HL-60/S4 treated with phorbol 12-myristate 13-acetate at 8.2 ng/mL for 4 days and 3 days (cell line): ENCODE results near the gene RRAGC.

Source experiments
- in situ Hi-C: fragments of 300-500 bp; cut with MboI; formaldehyde crosslinking; loops from 2 replicates; pipeline ENCODE4 v1.15.0; 2022; ENCODE audit warnings: low sequenced_read_pairs

RRAGC gene

DNA sequence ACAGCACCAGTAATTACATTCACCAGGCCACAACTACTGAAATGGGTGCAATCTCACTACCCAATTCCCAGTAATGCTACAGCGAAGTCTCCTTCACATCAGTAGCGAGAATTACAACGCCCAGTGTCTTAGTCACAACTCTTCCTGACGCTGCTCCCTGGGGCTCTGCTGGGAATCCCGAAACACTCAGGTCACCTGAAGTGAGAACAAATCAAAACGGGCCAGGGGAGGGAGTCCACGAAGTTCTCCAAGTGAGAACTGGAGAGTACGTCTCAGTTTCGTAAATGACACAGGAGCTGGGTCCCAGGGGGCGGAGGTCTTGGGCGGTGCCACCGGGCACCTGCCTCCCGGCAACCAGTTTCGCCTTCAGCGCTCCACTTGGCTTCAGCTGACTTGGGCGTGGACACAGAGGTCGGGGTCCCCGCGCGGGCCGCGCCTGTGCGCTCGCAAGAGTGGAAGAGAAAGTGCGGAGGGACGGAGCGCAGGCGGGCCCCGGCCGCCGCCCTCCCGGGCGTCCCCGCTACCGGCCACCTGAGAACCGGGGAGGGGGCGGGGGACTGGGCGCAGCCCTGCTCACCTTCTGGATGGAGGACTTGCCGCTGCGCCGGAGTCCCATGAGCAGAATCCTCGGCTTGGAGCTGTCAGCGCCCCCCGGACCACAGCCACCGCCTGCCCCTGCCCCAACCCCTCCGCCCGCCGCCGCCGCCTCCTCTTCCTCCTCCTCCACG is 575 bp downstream of the RRAGC start:
- in situ Hi-C loops = no loop called here

DNA sequence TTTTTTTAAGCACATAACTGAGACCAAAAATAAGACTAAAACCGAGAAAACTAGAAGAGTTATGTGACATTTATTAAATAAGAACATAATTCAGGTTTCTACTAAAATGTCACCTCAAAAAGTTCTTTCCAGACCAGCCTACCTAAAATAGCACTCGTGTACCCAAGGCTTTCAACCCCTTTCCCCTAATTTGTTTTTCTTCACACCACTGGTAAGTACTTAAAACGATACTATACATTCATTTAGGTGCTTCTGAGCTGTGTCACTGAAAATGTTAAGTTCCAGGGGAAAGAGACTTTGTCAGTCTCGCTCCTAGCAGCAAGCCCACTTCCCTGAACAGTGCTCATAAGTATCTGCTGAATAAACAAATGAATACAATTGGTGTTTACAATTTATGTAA is 6.8 kb downstream of the RRAGC start:
- in situ Hi-C loops = no loop called here

GRCh38 chr1:38848071-38848470 is 11.5 kb downstream of the RRAGC start:
- in situ Hi-C loops = loop anchor here (25.0 kb wide), 1 partner anchor 836 kb away; the partner anchor contains the start of genes FHL3 and UTP11

DNA sequence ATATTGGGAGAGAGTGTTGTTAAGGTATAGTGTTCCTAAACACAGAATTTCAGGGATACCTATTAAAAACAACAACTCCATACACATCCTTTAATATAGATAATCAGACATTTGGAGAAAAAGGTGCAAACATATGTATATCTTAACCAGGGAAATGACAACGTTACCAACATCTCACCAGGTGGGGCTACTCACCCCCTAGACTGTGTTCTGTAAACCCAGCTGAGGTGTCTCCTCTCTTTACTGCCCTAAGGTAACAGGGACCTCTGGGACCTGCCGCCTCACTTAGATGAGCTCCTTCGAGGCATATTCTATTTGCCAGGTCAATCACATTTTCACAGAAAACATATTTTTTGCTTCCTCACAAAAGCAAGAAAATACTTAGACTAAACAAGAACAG is 13.4 kb downstream of the RRAGC start:
- in situ Hi-C loops = loop anchor here (25.0 kb wide), 1 partner anchor 834 kb away; the partner anchor contains the start of genes FHL3 and UTP11

DNA sequence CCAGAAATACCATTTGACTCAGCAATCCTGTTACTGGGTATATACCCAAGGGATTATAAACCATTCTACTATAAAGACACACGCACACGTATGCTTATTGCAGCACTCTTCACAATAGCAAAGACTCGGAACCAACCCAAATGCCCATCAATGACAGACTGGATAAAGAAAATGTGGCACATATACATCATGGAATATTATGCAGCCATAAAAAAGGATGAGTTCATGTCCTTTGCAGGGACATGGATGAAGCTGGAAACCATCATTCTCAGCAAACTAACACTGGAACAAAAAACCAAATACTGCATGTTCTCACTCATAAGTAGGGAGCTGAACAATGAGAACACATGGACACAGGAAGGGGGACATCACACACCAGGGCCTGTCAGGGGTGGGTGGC is 14.5 kb downstream of the RRAGC start:
- in situ Hi-C loops = loop anchor here (25.0 kb wide), 1 partner anchor 833 kb away; the partner anchor contains the start of genes FHL3 and UTP11

- in situ Hi-C loops = loop anchor here (25.0 kb wide), 1 partner anchor 828 kb away; the partner anchor contains the start of genes FHL3 and UTP11
Observed at GRCh38 chr1:38840281-38840680, 19.3 kb downstream of the RRAGC start.

GRCh38 chr1:38839363-38839762 is 20.2 kb downstream of the RRAGC start:
- in situ Hi-C loops = loop anchor here (25.0 kb wide), 1 partner anchor 827 kb away; the partner anchor contains the start of genes FHL3 and UTP11

DNA sequence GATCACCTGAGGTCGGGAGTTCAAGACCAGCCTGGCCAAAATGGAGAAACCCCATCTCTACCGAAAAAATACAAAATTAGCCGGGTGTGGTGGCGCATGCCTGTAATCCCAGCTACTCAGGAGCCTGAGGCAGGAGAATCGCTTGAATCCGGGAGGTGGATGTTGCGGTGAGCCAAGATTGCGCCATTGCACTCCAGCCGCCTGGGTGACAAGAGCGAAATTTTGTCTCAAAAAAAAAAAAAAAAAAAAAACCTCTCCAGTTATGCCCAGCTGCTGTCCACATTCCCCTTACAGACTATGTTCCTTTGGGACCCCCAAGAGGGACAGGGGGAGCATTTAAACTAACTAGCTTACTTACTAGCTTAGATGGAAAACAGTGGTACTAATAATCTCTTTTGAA is 23.3 kb downstream of the RRAGC start:
- in situ Hi-C loops = loop anchor here (25.0 kb wide), 1 partner anchor 824 kb away; the partner anchor contains the start of genes FHL3 and UTP11

GRCh38 chr1:38834937-38835827 is 24.4 kb downstream of the RRAGC start:
- in situ Hi-C loops = loop anchor here (25.0 kb wide), 1 partner anchor 823 kb away; the partner anchor contains the start of genes FHL3 and UTP11

DNA sequence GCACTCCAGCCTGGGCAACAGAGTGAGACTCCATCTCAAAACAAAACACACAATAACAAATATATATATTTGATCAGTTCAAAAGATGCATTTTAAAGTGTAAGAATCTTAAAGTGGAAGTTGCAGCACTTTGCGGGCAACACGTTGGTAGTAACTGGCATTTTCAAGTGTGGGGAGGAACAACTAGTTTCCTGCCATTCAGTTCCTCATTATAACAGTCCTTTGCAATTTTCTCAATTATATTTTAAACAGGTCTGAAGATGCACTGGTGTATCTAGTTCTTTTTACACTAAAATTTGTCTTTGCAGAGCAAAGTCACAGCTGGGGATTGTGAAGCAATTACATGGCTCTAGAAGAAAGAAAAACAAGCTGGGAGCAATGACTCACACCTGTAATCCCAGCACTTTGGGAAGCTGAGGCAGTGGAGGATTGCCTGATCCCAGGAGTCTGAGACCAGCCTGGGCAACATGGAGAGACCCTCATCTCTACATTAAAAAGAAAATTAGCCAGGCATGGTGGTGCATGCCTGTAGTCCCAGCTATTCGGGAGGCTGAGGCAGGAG is 25.3 kb downstream of the RRAGC start:
- in situ Hi-C loops = loop anchor here (25.0 kb wide), 1 partner anchor 822 kb away; the partner anchor contains the start of genes FHL3 and UTP11

GRCh38 chr1:38833146-38833545 is 26.4 kb downstream of the RRAGC start:
- in situ Hi-C loops = loop anchor here (25.0 kb wide), 1 partner anchor 821 kb away; the partner anchor contains the start of genes FHL3 and UTP11

DNA sequence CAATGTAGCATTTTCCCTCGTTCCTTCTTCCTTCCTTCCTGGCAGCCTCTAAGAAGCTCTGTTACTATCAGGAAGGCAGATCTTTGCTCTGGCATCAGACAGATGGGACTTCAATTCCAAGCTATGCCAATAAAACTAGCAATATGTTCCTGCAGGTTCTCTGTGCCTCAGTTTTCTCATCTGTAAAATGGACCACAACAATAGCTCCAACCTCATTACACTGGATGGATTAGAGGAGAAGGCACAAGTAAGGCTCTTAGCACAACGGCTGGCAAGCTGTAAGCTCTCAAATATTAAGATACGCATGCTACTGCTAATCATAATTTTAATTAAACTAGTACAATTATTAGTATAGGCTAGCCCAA is 27.2 kb downstream of the RRAGC start:
- in situ Hi-C loops = loop anchor here (25.0 kb wide), 1 partner anchor 820 kb away; the partner anchor contains the start of genes FHL3 and UTP11

GRCh38 chr1:38831731-38832369 is 27.7 kb downstream of the RRAGC start:
- in situ Hi-C loops = loop anchor here (25.0 kb wide), 1 partner anchor 820 kb away; the partner anchor contains the start of genes FHL3 and UTP11

DNA sequence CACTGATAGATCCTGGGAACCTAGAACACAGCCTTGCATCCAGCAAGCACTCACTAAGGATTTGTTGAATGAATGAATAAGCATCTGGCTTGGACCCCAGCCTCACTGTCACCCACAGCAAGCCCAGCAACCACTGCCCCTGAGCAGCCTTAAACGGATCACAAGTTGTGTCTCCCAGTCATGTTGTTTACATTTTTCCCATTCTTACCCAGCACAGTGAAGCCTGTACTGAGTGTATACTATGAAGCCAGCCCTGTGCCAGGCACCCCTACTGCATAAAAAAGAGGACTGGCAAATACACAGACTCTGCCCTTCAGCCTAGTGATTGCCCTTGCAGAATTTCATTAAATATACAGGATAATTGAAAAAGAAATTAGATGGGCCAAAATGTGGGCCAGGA is 30.2 kb downstream of the RRAGC start:
- in situ Hi-C loops = loop anchor here (25.0 kb wide), 1 partner anchor 817 kb away; the partner anchor contains the start of genes FHL3 and UTP11

DNA sequence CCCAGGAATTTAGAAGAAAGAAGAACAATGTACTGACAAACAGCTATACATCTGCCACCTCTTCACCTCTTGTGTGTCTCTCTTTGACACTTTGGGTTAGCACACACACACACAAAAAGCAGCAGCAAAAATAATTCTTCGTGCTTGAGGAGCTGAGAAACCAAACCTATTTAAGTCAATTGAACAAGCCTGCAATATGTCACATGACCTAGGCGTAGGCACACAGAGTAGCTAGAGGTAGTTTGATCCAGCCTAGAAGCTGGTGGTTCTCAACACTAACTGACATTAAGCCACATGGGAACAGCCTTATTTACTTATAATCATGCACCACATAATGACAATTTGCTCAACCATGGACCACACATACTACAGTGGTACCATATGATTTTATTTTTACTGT is 32.3 kb downstream of the RRAGC start:
- in situ Hi-C loops = loop anchor here (25.0 kb wide), 1 partner anchor 815 kb away; the partner anchor contains the start of genes FHL3 and UTP11

- in situ Hi-C loops = loop anchor here (25.0 kb wide), 1 partner anchor 815 kb away; the partner anchor contains the start of genes FHL3 and UTP11
Observed at GRCh38 chr1:38826886-38827285, 32.7 kb downstream of the RRAGC start.

- in situ Hi-C loops = loop anchor here (25.0 kb wide), 1 partner anchor 814 kb away; the partner anchor contains the start of genes FHL3 and UTP11
Observed at GRCh38 chr1:38826262-38826661, 33.3 kb downstream of the RRAGC start.

DNA sequence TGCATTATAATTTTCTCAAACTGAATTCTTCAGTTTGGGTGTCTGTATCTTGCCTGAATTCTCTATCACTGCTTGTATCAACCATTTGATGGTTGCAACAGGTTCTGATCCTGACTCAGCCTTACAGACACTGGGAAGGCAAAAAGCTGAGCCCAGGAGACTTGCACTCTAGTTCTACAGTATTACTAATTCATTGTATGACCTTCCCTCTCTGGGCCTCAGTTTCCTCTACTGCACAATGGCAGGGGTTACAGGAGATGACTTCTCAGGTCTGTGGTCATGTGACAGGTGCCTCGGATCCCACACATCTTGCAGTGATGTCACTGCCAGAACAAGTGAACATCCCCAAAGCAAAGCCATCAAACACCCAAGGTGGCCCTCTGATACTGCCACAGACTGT is 38.7 kb downstream of the RRAGC start:
- in situ Hi-C loops = no loop called here

DNA sequence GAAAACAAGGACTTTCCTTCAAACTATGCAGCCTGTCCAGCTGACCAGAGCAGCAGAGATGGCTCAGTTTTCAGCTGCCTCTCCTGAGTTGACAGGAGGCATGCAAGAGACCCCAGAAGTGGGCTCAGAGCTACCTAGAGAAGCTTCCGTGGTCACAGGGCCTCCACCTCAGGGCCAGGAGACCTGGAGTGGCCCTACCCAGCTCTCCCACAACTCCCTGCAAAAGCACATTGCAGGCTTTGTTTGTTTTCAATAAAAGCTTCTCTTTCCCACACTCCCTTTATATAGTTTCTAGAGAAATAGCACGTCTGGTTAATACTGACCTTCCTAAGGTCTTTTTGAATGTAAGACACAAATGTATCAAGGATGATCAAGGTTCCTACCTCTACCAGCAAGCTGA is 40.1 kb downstream of the RRAGC start:
- in situ Hi-C loops = no loop called here

DNA sequence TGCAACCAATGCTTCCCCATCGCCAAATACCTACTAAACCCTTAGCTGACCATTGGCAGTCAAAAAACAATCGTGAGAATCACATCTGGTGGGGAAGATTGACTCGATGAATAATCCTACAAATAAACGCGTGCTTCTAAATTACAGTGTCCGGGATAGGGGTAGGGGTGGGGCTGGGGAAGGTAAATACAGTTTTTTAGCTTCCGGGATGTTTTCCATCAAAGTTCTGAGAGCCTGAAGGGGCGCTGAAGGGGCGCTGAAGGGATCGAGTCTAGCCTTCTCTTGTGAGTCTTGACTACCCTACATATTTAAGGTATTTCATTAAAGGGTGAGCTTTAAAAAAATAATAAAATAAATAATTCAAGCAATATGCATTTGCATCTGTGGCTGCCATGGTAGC is 40.5 kb downstream of the RRAGC start:
- in situ Hi-C loops = no loop called here
